Neural cell (in vitro differentiated cells): Measurements from ENCODE around the gene PLEKHA8. TPM values are rescaled to one million over a fixed set of nuclear protein-coding genes. Genes with fewer than 3 reads are reported as not detected.

Source experiments
- H2AFZ ChIP-seq: fragments of 200-600, 300-800 bp; sonication (generic), shearing (Covaris generic); 2 replicates; pipeline ENCODE4 v1.6.0; 2014; ENCODE audit warnings: low read depth, mild to moderate bottlenecking, antibody characterized with exemption, low read length, moderate library complexity
- H3F3A ChIP-seq: fragments of 200-600 bp; shearing (Covaris generic); 2 replicates; pipeline ENCODE4 v1.6.1; 2016; ENCODE audit warnings: mild to moderate bottlenecking, moderate library complexity, mixed read lengths, antibody characterized with exemption, low read length; ENCODE audit not compliant: insufficient read depth, poor library complexity, severe bottlenecking
- H3K27ac ChIP-seq: fragments of 200-600, 300-800 bp; sonication (generic), shearing (Covaris generic); 2 replicates; pipeline ENCODE4 v1.5.1; 2014; ENCODE audit warnings: mild to moderate bottlenecking, low read length, moderate library complexity
- H3K27me3 ChIP-seq: fragments of 300-800, 200-600 bp; sonication (generic), shearing (Covaris generic); 2 replicates; pipeline ENCODE4 v1.6.0; 2014; ENCODE audit warnings: mild to moderate bottlenecking, low read depth, low read length, moderate library complexity; ENCODE audit not compliant: insufficient read depth
- H3K36me3 ChIP-seq: fragments of 300-800, 200-600 bp; sonication (generic), shearing (Covaris generic); 2 replicates; pipeline ENCODE4 v1.5.1; 2014; ENCODE audit warnings: mild to moderate bottlenecking, antibody characterized with exemption, low read length, moderate library complexity; ENCODE audit not compliant: insufficient read depth
- H3K4me2 ChIP-seq: fragments of 300-800, 200-600 bp; sonication (generic), shearing (Covaris generic); 2 replicates; pipeline ENCODE4 v1.6.0; 2014; ENCODE audit warnings: mild to moderate bottlenecking, low read length
- H3K4me3 ChIP-seq: fragments of 300-800, 200-600 bp; sonication (generic), shearing (Covaris generic); 2 replicates; pipeline ENCODE4 v1.5.1; 2014; ENCODE audit warnings: mild to moderate bottlenecking, low read length, moderate library complexity
- H3K79me2 ChIP-seq: fragments of 200-600 bp; shearing (Covaris generic); replicated peaks from 2 replicates; pipeline ENCODE4 v1.6.0; 2014; ENCODE audit warnings: mild to moderate bottlenecking, low read length, moderate library complexity; ENCODE audit not compliant: insufficient read depth
- H3K9ac ChIP-seq: fragments of 300-800, 200-600 bp; sonication (generic), shearing (Covaris generic); 2 replicates; pipeline ENCODE4 v1.6.1; 2016; ENCODE audit warnings: mild to moderate bottlenecking, low read length, mixed read lengths
- H3K9me2 ChIP-seq: fragments of 200-600 bp; shearing (Covaris generic); 2 replicates; pipeline ENCODE4 v1.6.1; 2016; ENCODE audit warnings: mild to moderate bottlenecking, low read length, mixed read lengths; ENCODE audit not compliant: insufficient read depth
- H3K9me3 ChIP-seq: fragments of 200-600, 300-800 bp; sonication (generic), shearing (Covaris generic); 2 replicates; pipeline ENCODE4 v1.6.1; 2016; ENCODE audit warnings: mild to moderate bottlenecking, mixed run types, low read length, moderate library complexity, mixed read lengths
- H4K20me1 ChIP-seq: fragments of 200-600 bp; shearing (Covaris generic); 2 replicates; pipeline ENCODE4 v1.6.1; 2016; ENCODE audit warnings: mild to moderate bottlenecking, mixed run types; ENCODE audit not compliant: insufficient read depth
- CTCF ChIP-seq: fragments of 450-650 bp; IDR thresholded peaks from 2 replicates; pipeline ENCODE4 v1.5.1; 2014; ENCODE audit warnings: antibody characterized with exemption, mild to moderate bottlenecking, moderate library complexity; ENCODE audit not compliant: poor library complexity, severe bottlenecking
- EP300 ChIP-seq: fragments of 450-650 bp; conservative IDR thresholded peaks from 2 replicates; pipeline ENCODE4 v1.6.1; 2014; ENCODE audit warnings: antibody characterized with exemption, mild to moderate bottlenecking, moderate library complexity; ENCODE audit not compliant: poor library complexity, severe bottlenecking
- EZH2 ChIP-seq: fragments of 200-600, 300-800 bp; shearing (Covaris generic), sonication (generic); IDR thresholded peaks from 2 replicates; pipeline ENCODE4 v1.6.1; 2014; ENCODE audit warnings: antibody characterized with exemption, low read length, borderline replicate concordance, mild to moderate bottlenecking; ENCODE audit not compliant: insufficient read depth, poor library complexity, severe bottlenecking
- MXI1 ChIP-seq: fragments of 450-650 bp; conservative IDR thresholded peaks from 2 replicates; pipeline ENCODE4 v1.6.1; 2014; ENCODE audit warnings: antibody characterized with exemption, mild to moderate bottlenecking; ENCODE audit not compliant: poor library complexity, severe bottlenecking
- POLR2AphosphoS5 ChIP-seq: IDR thresholded peaks from 2 replicates; pipeline ENCODE4 v1.6.1; 2012
- RAD21 ChIP-seq: fragments of 450-650 bp; conservative IDR thresholded peaks from 2 replicates; pipeline ENCODE4 v1.6.1; 2014; ENCODE audit warnings: antibody characterized with exemption, mild to moderate bottlenecking, moderate library complexity
- REST ChIP-seq: IDR thresholded peaks from 2 replicates; pipeline ENCODE4 v1.6.1; 2012; ENCODE audit warnings: borderline replicate concordance
- SMC3 ChIP-seq: fragments of 450-650 bp; conservative IDR thresholded peaks from 2 replicates; pipeline ENCODE4 v1.6.1; 2014; ENCODE audit warnings: antibody characterized with exemption, mild to moderate bottlenecking, moderate library complexity; ENCODE audit not compliant: poor library complexity
- TAF1 ChIP-seq: IDR thresholded peaks from 2 replicates; pipeline ENCODE4 v1.6.1; 2012; ENCODE audit warnings: low read depth
- polyA plus RNA-seq: library from polyadenylated mRNA; depleted of rRNA; stranded (reverse); fragments of >200 nt; gene quantifications from 2 replicates; pipeline ENCODE4 v1.2.3, GENCODE V29; 2014

PLEKHA8 gene
- polyA plus RNA-seq, 1 donor from 2014 or later, result 43.1 TPM

GRCh38 chr7:30079880-30080279 lies 51.7 kb downstream of the PLEKHA8 start:
- H4K20me1 ChIP-seq, result no peaks in the 10 kb centered on the region
- H2AFZ ChIP-seq, result no peak overlapping the region
- no peaks in the 10 kb centered on the region for H3K9me3 ChIP-seq
- no peak overlapping the region for H3K4me3 ChIP-seq
- H3K4me2 ChIP-seq, result no peak overlapping the region
- H3K27ac ChIP-seq, result no peak overlapping the region
- no peaks in the 10 kb centered on the region for H3K27me3 ChIP-seq
- no peaks in the 10 kb centered on the region for H3K9me2 ChIP-seq
- H3K79me2 ChIP-seq, result no peaks in the 10 kb centered on the region
- TF ChIP-seq CTCF (no peak), EZH2 (no peak), RAD21 (no peak), REST (no peak), POLR2AphosphoS5 (no peak), TAF1 (no peak), SMC3 (no peak), MXI1 (no peak), EP300 (no peak)
- no peaks in the 10 kb centered on the region for H3F3A ChIP-seq
- peaks cover 5% of the 10 kb centered on the region for H3K36me3 ChIP-seq
- no peak overlapping the region for H3K9ac ChIP-seq

GRCh38 chr7:30080818-30081217 lies 52.6 kb downstream of the PLEKHA8 start:
- Histone ChIP-seq H3K9me2 (no peaks in the 10 kb centered on the region), H3K9me3 (no peaks in the 10 kb centered on the region)
- TF ChIP-seq EZH2 (no peak), POLR2AphosphoS5 (no peak)

GRCh38 chr7:30082686-30083085 lies 54.5 kb downstream of the PLEKHA8 start:
- Histone ChIP-seq H4K20me1 (no peaks in the 10 kb centered on the region), H3K36me3 (no peaks in the 10 kb centered on the region), H3K4me3 (no peak overlapping the region), H3K4me2 (no peak overlapping the region), H2AFZ (no peak overlapping the region), H3K79me2 (no peaks in the 10 kb centered on the region), H3K27ac (no peak overlapping the region), H3K9ac (no peak overlapping the region), H3K9me2 (no peaks in the 10 kb centered on the region), H3F3A (no peaks in the 10 kb centered on the region), H3K27me3 (no peaks in the 10 kb centered on the region), H3K9me3 (no peaks in the 10 kb centered on the region)
- no peak for TF ChIP-seq EP300
- TF ChIP-seq MXI1, result no peak
- TF ChIP-seq RAD21, result no peak
- TF ChIP-seq TAF1, result no peak
- TF ChIP-seq EZH2, result no peak
- TF ChIP-seq REST, result no peak
- no peak for TF ChIP-seq CTCF
- TF ChIP-seq POLR2AphosphoS5, result no peak
- no peak for TF ChIP-seq SMC3

More at GRCh38 chr7:30080818-30081217, 52.6 kb downstream of the PLEKHA8 start:
- Histone ChIP-seq H3K79me2 (no peaks in the 10 kb centered on the region), H3F3A (no peaks in the 10 kb centered on the region), H3K36me3 (no peaks in the 10 kb centered on the region), H3K9ac (no peak overlapping the region), H2AFZ (no peak overlapping the region), H3K4me3 (no peak overlapping the region), H3K27ac (no peak overlapping the region), H4K20me1 (no peaks in the 10 kb centered on the region), H3K27me3 (no peaks in the 10 kb centered on the region), H3K4me2 (no peak overlapping the region)
